Measurements from ENCODE around the gene IL10RA. TPM values are rescaled to one million over a fixed set of nuclear protein-coding genes. Genes with fewer than 3 reads are reported as not detected.
A peak's percentile ranks its signal among the peaks of the same experiment; 100 is the strongest.

IL10RA gene
- total RNA-seq, 4 donors from 2014 or later, result 9.8 to 50.3 (median 23.9) TPM

DNA sequence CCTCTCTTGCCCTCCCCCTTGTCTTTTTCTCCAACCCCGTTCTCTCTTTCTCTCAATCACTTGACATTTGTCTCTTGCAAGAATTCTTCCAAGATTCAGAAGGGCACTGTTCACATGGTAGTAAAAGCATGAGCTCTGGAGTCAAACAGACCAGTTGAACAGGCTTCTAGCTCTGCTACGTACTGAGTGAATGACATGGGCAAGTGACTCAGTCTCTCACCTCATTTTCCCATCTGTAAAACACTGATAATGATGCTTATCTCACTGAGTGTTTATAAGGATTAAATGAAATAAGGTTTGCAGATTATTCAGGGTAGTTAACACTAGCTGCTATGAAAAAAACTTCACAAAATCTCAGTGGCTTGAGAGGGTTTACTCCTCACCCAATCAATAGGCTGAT, 5.9 kb upstream of the IL10RA start:
- Histone ChIP-seq H3K9me3 (no peaks in the 10 kb centered on the region), H3K27ac (no peak overlapping the region), H3K36me3 (no peaks in the 10 kb centered on the region), H3K27me3 (no peaks in the 10 kb centered on the region), H3K4me1 (peaks cover 0 to 4% (median 0%) of the 10 kb centered on the region in 4 donors), H3K4me3 (no peak overlapping the region)
- TF ChIP-seq CTCF (IDR thresholded peaks at IDR 0.05) (no peak), POLR2A (IDR thresholded peaks at IDR 0.05) (no peak)
- no peak for DNase-seq

GRCh38 chr11:117980720-117981119, 5.5 kb upstream of the IL10RA start:
- H3K4me3 ChIP-seq, result no peak overlapping the region
- H3K27me3 ChIP-seq, result no peaks in the 10 kb centered on the region
- peaks cover 0 to 4% (median under 1%) of the 10 kb centered on the region in 4 donors for H3K4me1 ChIP-seq
- H3K27ac ChIP-seq, result no peak overlapping the region
- DNase-seq, result peak in 1 of 3 donors; percentile 17
- no peaks in the 10 kb centered on the region for H3K9me3 ChIP-seq
- TF ChIP-seq CTCF (IDR thresholded peaks at IDR 0.05) (no peak), POLR2A (IDR thresholded peaks at IDR 0.05) (no peak)
- no peaks in the 10 kb centered on the region for H3K36me3 ChIP-seq

DNA sequence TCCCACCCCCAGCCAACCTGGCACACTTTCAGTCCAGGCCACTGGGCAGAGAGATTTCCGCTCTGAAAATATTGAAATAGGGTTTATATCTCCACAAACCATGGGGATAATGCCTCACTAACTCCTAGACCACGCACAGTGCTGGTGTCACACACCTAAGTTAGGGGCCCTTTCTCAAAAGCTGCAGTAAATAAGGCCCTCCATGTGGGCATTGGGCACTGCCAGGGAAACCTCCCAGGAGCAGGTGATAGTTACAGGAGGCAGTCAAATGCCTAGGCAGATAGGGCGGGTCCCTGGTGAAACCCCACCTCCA, 3.1 kb upstream of the IL10RA start:
- H3K9me3 ChIP-seq, result no peaks in the 10 kb centered on the region
- no peak overlapping the region for H3K27ac ChIP-seq
- no peak for TF ChIP-seq CTCF (IDR thresholded peaks at IDR 0.05)
- TF ChIP-seq POLR2A (IDR thresholded peaks at IDR 0.05), result no peak
- peaks cover 0 to 11% (median 5%) of the 10 kb centered on the region in 4 donors for H3K4me1 ChIP-seq
- H3K4me3 ChIP-seq, result no peak overlapping the region
- H3K27me3 ChIP-seq, result no peaks in the 10 kb centered on the region
- no peaks in the 10 kb centered on the region for H3K36me3 ChIP-seq
- peak in 1 of 3 donors; percentile 38 for DNase-seq

- Histone ChIP-seq H3K9me3 (no peaks in the 10 kb centered on the region), H3K27me3 (no peaks in the 10 kb centered on the region), H3K4me3 (no peak overlapping the region), H3K36me3 (no peaks in the 10 kb centered on the region), H3K27ac (no peak overlapping the region), H3K4me1 (peaks cover 0 to 14% (median 6%) of the 10 kb centered on the region in 4 donors)
- no peak for DNase-seq
- no peak for TF ChIP-seq POLR2A (IDR thresholded peaks at IDR 0.05)
- no peak for TF ChIP-seq CTCF (IDR thresholded peaks at IDR 0.05)
Observed at GRCh38 chr11:117984476-117984875, 1.7 kb upstream of the IL10RA start.

DNA sequence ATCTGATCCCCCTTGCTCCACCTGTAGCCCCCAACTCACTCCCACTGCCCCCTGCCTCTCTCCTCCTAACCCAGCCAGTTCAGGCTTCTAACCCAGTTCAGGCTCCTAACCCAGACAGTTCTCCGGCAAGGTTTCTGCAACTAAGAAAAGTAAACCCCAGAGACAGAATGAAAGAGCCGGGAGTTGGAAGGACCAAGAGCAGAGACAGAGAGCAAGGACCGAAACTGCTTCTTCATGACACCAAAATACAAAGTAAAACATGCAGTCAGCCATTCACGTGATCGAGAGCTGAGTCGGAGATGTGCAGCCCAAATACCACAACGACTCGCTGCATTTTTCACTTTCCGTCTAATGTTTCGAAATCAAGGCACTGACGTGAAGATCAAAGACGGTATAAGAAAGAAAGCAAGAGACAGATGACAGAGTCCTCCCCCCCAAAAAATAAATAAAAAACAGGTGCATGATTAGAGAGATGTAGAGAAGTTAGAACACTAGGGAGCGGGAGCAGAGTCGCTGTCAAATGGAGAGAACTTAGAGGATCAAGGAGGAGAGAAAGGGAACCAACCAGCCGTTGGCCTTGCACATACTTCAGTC, 884 bp downstream of the IL10RA start:
- Histone ChIP-seq H3K4me3 (peak overlapping the region; percentile 57 to 77 (median 66)), H3K27me3 (no peaks in the 10 kb centered on the region), H3K4me1 (peaks cover 0 to 12% (median 12%) of the 10 kb centered on the region in 4 donors), H3K27ac (peak overlapping the region; percentile 84 to 96 (median 89)), H3K36me3 (no peaks in the 10 kb centered on the region), H3K9me3 (no peaks in the 10 kb centered on the region)
- DNase-seq, result peak in 2 of 3 donors; percentile 69 to 77
- TF ChIP-seq CTCF (IDR thresholded peaks at IDR 0.05) (no peak), POLR2A (IDR thresholded peaks at IDR 0.05) (no peak)

Measured in Peyer's patch (tissue), 4 donors.